H1 (cell line): ENCODE results near the gene SMIM28. TPM values are rescaled to one million over a fixed set of nuclear protein-coding genes. Genes with fewer than 3 reads are reported as not detected.

Experiments
- CTCF ChIA-PET: fragments of 300-600 bp; sonication (Branson Sonifier 250); formaldehyde crosslinking; loops from one replicate; lab custom pipeline; 2021; ENCODE audit not compliant: partially characterized antibody; lab: Charles Lee
- POLR2A ChIA-PET: fragments of 300-600 bp; sonication (Branson Sonifier 250); formaldehyde crosslinking; loops from one replicate; lab custom pipeline; 2021; ENCODE audit warnings: inconsistent platforms; ENCODE audit not compliant: partially characterized antibody; lab: Charles Lee
- DNase-seq, 2 experiments: peaks; one replicate each; pipeline versions ENCODE4 v3.0.0 to v3.0.0-alpha.2; 2010 to 2022; ENCODE audit warnings: low spot score in 2 of 2, low read depth in 1 of 2, mixed read lengths in 1 of 2
- FAIRE-seq: peaks from 2 replicates; lab custom pipeline; 2011; peaks lifted over from hg19 to GRCh38; lab: Jason Lieb, UNC
- H2AFZ ChIP-seq: 2 replicates; pipeline ENCODE4 v1.8.1; 2012; ENCODE audit warnings: low read length, inconsistent platforms
- H2AK5ac ChIP-seq: 2 replicates; pipeline ENCODE4 v1.6.1; 2013; ENCODE audit warnings: low read depth, low read length
- H2BK120ac ChIP-seq: replicated peaks from 2 replicates; pipeline ENCODE3; 2013; ENCODE audit warnings: low read depth, low read length, inconsistent platforms
- H2BK12ac ChIP-seq: 2 replicates; pipeline ENCODE4 v1.6.1; 2013; ENCODE audit warnings: low read depth, low read length
- H2BK15ac ChIP-seq: 2 replicates; pipeline ENCODE4 v1.6.1; 2013; ENCODE audit warnings: low read length
- H2BK20ac ChIP-seq: 2 replicates; pipeline ENCODE4 v1.6.1; 2013; ENCODE audit warnings: low read length
- H2BK5ac ChIP-seq: 2 replicates; pipeline ENCODE4 v1.6.1; 2013; ENCODE audit warnings: low read depth, low read length
- H3K14ac ChIP-seq: 2 replicates; pipeline ENCODE4 v1.6.1; 2013; ENCODE audit warnings: inconsistent platforms; ENCODE audit not compliant: insufficient read length
- H3K18ac ChIP-seq: 2 replicates; pipeline ENCODE4 v1.6.1; 2013; ENCODE audit warnings: low read length; ENCODE audit errors: extremely low read depth
- H3K23ac ChIP-seq: 2 replicates; pipeline ENCODE4 v1.6.1; 2013; ENCODE audit warnings: inconsistent platforms; ENCODE audit not compliant: insufficient read length
- H3K23me2 ChIP-seq: 2 replicates; pipeline ENCODE4 v1.6.1; 2013; ENCODE audit warnings: low read depth, low read length
- H3K27ac ChIP-seq: 2 replicates; pipeline ENCODE4 v1.6.1; 2011; ENCODE audit warnings: low read depth, low read length, inconsistent platforms
- H3K27me3 ChIP-seq, 4 experiments: replicated peaks in 1 of 4; 1 replicate in 1 of 4; 2 replicates in 3 of 4; pipeline versions ENCODE4 v1.6.1 to v1.8.1; 2011 to 2013; ENCODE audit warnings: low read length in 3 of 4, mild to moderate bottlenecking in 3 of 4, inconsistent platforms in 2 of 4, mixed read lengths in 2 of 4, moderate library complexity in 1 of 4; ENCODE audit not compliant: control insufficient read depth in 3 of 4, insufficient read depth in 3 of 4; ENCODE audit errors: extremely low read depth in 1 of 4
- H3K36me3 ChIP-seq, 4 experiments: 2 replicates each; pipeline versions ENCODE4 v1.6.1 to v1.8.1; 2011 to 2013; ENCODE audit warnings: mild to moderate bottlenecking in 4 of 4, low read length in 3 of 4, moderate library complexity in 2 of 4, control low read depth in 1 of 4, inconsistent platforms in 1 of 4; ENCODE audit not compliant: insufficient read depth in 4 of 4, control insufficient read depth in 2 of 4
- H3K4ac ChIP-seq: replicated peaks from 2 replicates; pipeline ENCODE3; 2013; ENCODE audit warnings: low read length, low read depth, mixed read lengths, inconsistent platforms; ENCODE audit not compliant: insufficient read length
- H3K4me1 ChIP-seq, 4 experiments: replicated peaks in 1 of 4; 1 replicate in 1 of 4; 2 replicates in 3 of 4; pipeline versions ENCODE4 v1.6.1 to v1.8.1; 2011 to 2013; ENCODE audit warnings: low read length in 3 of 4, inconsistent platforms in 2 of 4, mixed read lengths in 1 of 4; ENCODE audit not compliant: insufficient read depth in 4 of 4, control insufficient read depth in 3 of 4
- H3K4me2 ChIP-seq, 2 experiments: 2 replicates each; pipeline versions ENCODE4 v1.6.1 to v1.8.1; 2011 to 2013; ENCODE audit warnings: low read depth in 2 of 2, low read length in 2 of 2, control low read depth in 1 of 2, inconsistent platforms in 1 of 2, mild to moderate bottlenecking in 1 of 2; ENCODE audit not compliant: insufficient read depth in 1 of 2
- H3K4me3 ChIP-seq, 4 experiments: fragments of 200-600, 300-600 bp in 1 of 4; sonication (generic), shearing (Covaris generic), sonication (Bioruptor Twin) in 1 of 4; 2 replicates each; pipeline versions ENCODE4 v1.5.1 to v1.8.1; 2011 to 2016; ENCODE audit warnings: low read length in 4 of 4, low read depth in 3 of 4, control low read depth in 2 of 4, inconsistent platforms in 2 of 4, mild to moderate bottlenecking in 2 of 4, mixed read lengths in 1 of 4, moderate library complexity in 1 of 4; ENCODE audit not compliant: insufficient read depth in 2 of 4; ENCODE audit errors: extremely low read depth in 1 of 4
- H3K56ac ChIP-seq: replicated peaks from 2 replicates; pipeline ENCODE3; 2013; ENCODE audit warnings: low read depth, mild to moderate bottlenecking, mixed read lengths, low read length, inconsistent platforms; ENCODE audit not compliant: insufficient read length
- H3K79me1 ChIP-seq: 2 replicates; pipeline ENCODE4 v1.6.1; 2013; ENCODE audit warnings: low read depth, low read length, control low read depth
- H3K79me2 ChIP-seq, 2 experiments: 2 replicates each; pipeline versions ENCODE4 v1.6.1 to v1.8.1; 2012 to 2013; ENCODE audit warnings: low read length in 2 of 2, mild to moderate bottlenecking in 2 of 2, inconsistent platforms in 1 of 2; ENCODE audit not compliant: insufficient read depth in 2 of 2, control insufficient read depth in 1 of 2
- H3K9ac ChIP-seq, 4 experiments: replicated peaks in 1 of 4; 1 replicate in 1 of 4; 2 replicates in 3 of 4; pipeline versions ENCODE4 v1.6.1 to v1.8.1; 2011 to 2013; ENCODE audit warnings: low read depth in 3 of 4, low read length in 3 of 4, control low read depth in 2 of 4, mild to moderate bottlenecking in 2 of 4, moderate library complexity in 2 of 4, inconsistent platforms in 1 of 4; ENCODE audit errors: extremely low read depth in 1 of 4
- H3K9me3 ChIP-seq, 2 experiments: 2 replicates each; pipeline versions ENCODE4 v1.6.1 to v1.8.1; 2012 to 2013; ENCODE audit warnings: mild to moderate bottlenecking in 2 of 2, moderate library complexity in 2 of 2, control low read depth in 1 of 2, inconsistent platforms in 1 of 2, low read depth in 1 of 2, low read length in 1 of 2, mixed read lengths in 1 of 2; ENCODE audit not compliant: insufficient read depth in 2 of 2
- H4K20me1 ChIP-seq, 2 experiments: replicated peaks in 1 of 2; 2 replicates each; pipeline versions ENCODE3 to v1.8.1; 2011 to 2013; ENCODE audit warnings: inconsistent platforms in 2 of 2, low read length in 2 of 2, mild to moderate bottlenecking in 1 of 2; ENCODE audit not compliant: insufficient read depth in 2 of 2, control insufficient read depth in 1 of 2
- H4K5ac ChIP-seq: 2 replicates; pipeline ENCODE4 v1.6.1; 2013; ENCODE audit warnings: low read length, low read depth, mixed read lengths, inconsistent platforms; ENCODE audit not compliant: insufficient read length
- H4K8ac ChIP-seq: 2 replicates; pipeline ENCODE4 v1.8.0; 2013; ENCODE audit warnings: mild to moderate bottlenecking, moderate library complexity, low read length, inconsistent platforms; ENCODE audit not compliant: insufficient read depth; ENCODE audit errors: extremely low read depth
- H4K91ac ChIP-seq: replicated peaks from 2 replicates; pipeline ENCODE3; 2013; ENCODE audit warnings: low read length, mixed read lengths, inconsistent platforms; ENCODE audit not compliant: insufficient read length
- ATF3 ChIP-seq: IDR thresholded peaks from 2 replicates; pipeline ENCODE4 v1.6.1; 2011; ENCODE audit warnings: low read depth, mild to moderate bottlenecking, low read length; ENCODE audit not compliant: insufficient read depth
- CTCF ChIP-seq, 3 experiments: IDR thresholded peaks; 1 replicate in 2 of 3; 2 replicates in 1 of 3; pipeline versions ENCODE4 v1.5.1 to v1.6.1; 2011; ENCODE audit warnings: low read length in 3 of 3, mild to moderate bottlenecking in 3 of 3, inconsistent platforms in 2 of 3, low read depth in 1 of 3, moderate library complexity in 1 of 3; ENCODE audit not compliant: insufficient read depth in 1 of 3; ENCODE audit errors: control extremely low read depth in 1 of 3
- HDAC6 ChIP-seq: IDR thresholded peaks from one replicate; pipeline ENCODE4 v1.7.1; 2012; ENCODE audit warnings: low read depth, mild to moderate bottlenecking, inconsistent platforms, low read length, moderate library complexity
- MAFK ChIP-seq: IDR thresholded peaks from 2 replicates; pipeline ENCODE4 v1.6.1; 2012; ENCODE audit warnings: low read depth, mild to moderate bottlenecking, improper control_type of control experiment, low read length
- RAD21 ChIP-seq, 2 experiments: IDR thresholded peaks in 1 of 2; conservative IDR thresholded peaks in 1 of 2; 2 replicates each; pipeline ENCODE4 v1.6.1; 2011; ENCODE audit warnings: low read depth in 2 of 2, low read length in 2 of 2, improper control_type of control experiment in 1 of 2, inconsistent platforms in 1 of 2, mild to moderate bottlenecking in 1 of 2, moderate library complexity in 1 of 2
- WGBS, 2 experiments: shearing (Covaris generic) in 1 of 2; methylation state at CpG; one replicate each; pipeline versions ENCODE4 v1.1.6 to v1.1.7; 2013 to 2015; ENCODE audit warnings: low lambda C conversion rate in 2 of 2, mixed read lengths in 2 of 2, inconsistent platforms in 1 of 2, low coverage in 1 of 2, missing lambda C conversion rate in 1 of 2; ENCODE audit not compliant: insufficient replicate concordance in 2 of 2, insufficient coverage in 1 of 2, insufficient read length in 1 of 2; ENCODE audit errors: extremely low coverage in 1 of 2, missing lambda C conversion rate in 1 of 2; 5-methylcytosine and 5-hydroxymethylcytosine counted together
- polyA plus RNA-seq, 7 experiments: library from polyadenylated mRNA; depleted of rRNA in 3 of 7; stranded (reverse) in 5 of 7; unstranded in 2 of 7; fragments of >200 nt in 5 of 7; fragments of 200-250 nt in 2 of 7; gene quantifications; 1 replicate in 5 of 7; 2 replicates in 1 of 7; 4 replicates in 1 of 7; pipeline versions ENCODE4 v1.2.1 to v1.2.3, GENCODE V29; 2011 to 2013; ENCODE audit warnings: missing spikeins in 2 of 7, mixed read lengths in 2 of 7
- total RNA-seq: library from RNA; stranded (reverse); fragmentation: NEBNext Ultra II Directional; extraction: Animal tissue kit (Norgen Biotek cat#: 25700); gene quantifications from 2 replicates; pipeline ENCODE4 v1.2.1, GENCODE V29; 2021

Gene SMIM28
- total and polyA plus RNA-seq, 2 of the 8 experiments (the other 6 are each of a cell fraction or from before 2014, with no cell fraction given): not detected

- no peak overlapping the region for H2BK5ac ChIP-seq
- H3K9me3 ChIP-seq: no peaks in the 10 kb centered on the region
- no peak overlapping the region for H3K18ac ChIP-seq
- no peak overlapping the region for H3K27ac ChIP-seq
- 87% methylated on average over 8 of the region's 8 CpGs; no CpG with 5 or more reads in 1 of the 2 experiments for WGBS, 2 experiments
- no peak overlapping the region for H2BK15ac ChIP-seq
- no peak overlapping the region for H2AK5ac ChIP-seq
- H2BK20ac ChIP-seq: no peak overlapping the region
- no peak overlapping the region for H3K56ac ChIP-seq
- H2BK120ac ChIP-seq: no peak overlapping the region
- no peaks in the 10 kb centered on the region; a peak in 1 of 7 replicates for H3K4me1 ChIP-seq
- H3K4me3 ChIP-seq: no peak overlapping the region
- H2BK12ac ChIP-seq: no peak overlapping the region
- no peak overlapping the region for H4K91ac ChIP-seq
- CTCF ChIA-PET: interaction anchor here (0.7 to 2.7 kb wide), 10 partner anchors 10 to 282 kb away, joined by 3 to 14 read pairs (median 3); no protein-coding TSS in a partner anchor
- FAIRE-seq (no peak), DNase-seq (no peak)
- no peaks in the 10 kb centered on the region for H3K36me3 ChIP-seq
- H3K79me2 ChIP-seq: no peaks in the 10 kb centered on the region
- H3K79me1 ChIP-seq: no peaks in the 10 kb centered on the region
- H4K5ac ChIP-seq: no peak overlapping the region
- no peaks in the 10 kb centered on the region for H3K23me2 ChIP-seq
- no peak overlapping the region for H3K23ac ChIP-seq
- H3K4me2 ChIP-seq: no peak overlapping the region
- H4K8ac ChIP-seq: no peak overlapping the region
- no peaks in the 10 kb centered on the region; a peak in 1 of 7 replicates for H3K27me3 ChIP-seq
- H3K4ac ChIP-seq: peak overlapping the region; percentile 47
- no peak overlapping the region for H3K14ac ChIP-seq
- H2AFZ ChIP-seq: no peak overlapping the region
- no peaks in the 10 kb centered on the region for H4K20me1 ChIP-seq
- H3K9ac ChIP-seq: peak overlapping the region in 1 of 4 experiments; percentile 11; a peak in 1 of 7 replicates
- POLR2A ChIA-PET: no interaction called here
- TF ChIP-seq CTCF (IDR thresholded peaks at IDR 0.05; ENCODE audit: control extremely low read depth in 1 of 3, insufficient read depth in 1 of 3, low read depth in 1 of 3, low read length in 3 of 3) (peak in 1 of 3 experiments; percentile 6; a peak in 1 of 4 replicates), HDAC6 (no peak), RAD21 (IDR thresholded peaks at IDR 0.05 in 1 of 2, conservative IDR thresholded peaks at IDR 0.05 in 1 of 2; ENCODE audit: low read depth in 2 of 2, low read length in 2 of 2) (peak; percentile 30 to 47), MAFK (no peak), ATF3 (no peak)
These were observed 19.7 kb downstream of the SMIM28 start for GRCh38 chr6:138397128-138398122.
